Immature natural killer cell (primary cell): ENCODE measurements around the gene CXCR3. TPM values are rescaled to one million over a fixed set of nuclear protein-coding genes. Genes with fewer than 3 reads are reported as not detected.
"Not testable (repeated sequence)": the region's sequence is repeated elsewhere in the genome, so short reads cannot be mapped to it uniquely, and the experiment has no call there.

ENCODE experiments used
- DNase-seq, 3 donors: peaks; one replicate each; pipeline ENCODE4 v3.0.0; 2022; ENCODE audit warnings: mixed read lengths in 1 of 3
- H3K27ac Mint-ChIP-seq, 6 donors: one replicate each; pipeline ENCODE4 v1.8.0; 2020; ENCODE audit warnings: mixed read lengths in 6 of 6, mild to moderate bottlenecking in 5 of 6, inconsistent platforms in 4 of 6, moderate library complexity in 3 of 6
- H3K27me3 Mint-ChIP-seq, 3 donors: one replicate each; pipeline ENCODE4 v1.8.0; 2020 to 2021; ENCODE audit warnings: low read depth in 3 of 3, mild to moderate bottlenecking in 3 of 3, mixed read lengths in 3 of 3, moderate library complexity in 3 of 3, inconsistent platforms in 1 of 3
- H3K36me3 Mint-ChIP-seq, 3 donors: one replicate each; pipeline ENCODE4 v1.8.0; 2020; ENCODE audit warnings: mixed read lengths in 3 of 3, inconsistent platforms in 2 of 3, mild to moderate bottlenecking in 2 of 3
- H3K4me1 Mint-ChIP-seq, 2 donors: one replicate each; pipeline ENCODE4 v1.8.0; 2020; ENCODE audit warnings: inconsistent platforms in 2 of 2, mild to moderate bottlenecking in 2 of 2, mixed read lengths in 2 of 2, moderate library complexity in 1 of 2
- H3K4me3 Mint-ChIP-seq, 5 donors: one replicate each; pipeline ENCODE4 v1.8.0; 2020; ENCODE audit warnings: mild to moderate bottlenecking in 5 of 5, mixed read lengths in 5 of 5, inconsistent platforms in 3 of 5, moderate library complexity in 3 of 5
- H3K9me3 Mint-ChIP-seq, 6 donors: one replicate each; pipeline ENCODE4 v1.8.0; 2020; ENCODE audit warnings: mild to moderate bottlenecking in 6 of 6, mixed read lengths in 6 of 6, inconsistent platforms in 4 of 6, moderate library complexity in 3 of 6
- polyA plus RNA-seq, 3 donors: library from polyadenylated mRNA; unstranded; fragments of 300-500 nt; fragmentation: Illumina TruSeq; gene quantifications; one replicate each; pipeline ENCODE4 v1.2.3, GENCODE V29; 2021

The CXCR3 gene
- polyA plus RNA-seq, 3 donors from 2014 or later: 31.1 to 108 (median 34.3) TPM

- Mint-ChIP-seq H3K4me1 (peaks cover 5 to 14% of the 10 kb centered on the region in 2 donors), H3K27ac (no peak overlapping the region), H3K36me3 (no peaks in the 10 kb centered on the region), H3K27me3 (peaks cover 4 to 24% (median 6%) of the 10 kb centered on the region in 3 donors), H3K9me3 (no peaks in the 10 kb centered on the region), H3K4me3 (no peak overlapping the region)
- DNase-seq: no peak
These were observed 39.0 kb upstream of the CXCR3 start for GRCh38 chrX:71657267-71657666.

GRCh38 chrX:71653344-71653743 lies 35.0 kb upstream of the CXCR3 start:
- H3K27me3 Mint-ChIP-seq: peaks cover under 1 to 15% (median 5%) of the 10 kb centered on the region in 3 donors
- peaks cover 0 to 3% of the 10 kb centered on the region in 2 donors for H3K4me1 Mint-ChIP-seq
- DNase-seq: no peak
- H3K4me3 Mint-ChIP-seq: no peak overlapping the region
- no peaks in the 10 kb centered on the region for H3K9me3 Mint-ChIP-seq
- no peak overlapping the region for H3K27ac Mint-ChIP-seq
- no peaks in the 10 kb centered on the region for H3K36me3 Mint-ChIP-seq

- Mint-ChIP-seq H3K4me1 (peaks cover 0 to 3% of the 10 kb centered on the region in 2 donors), H3K4me3 (no peak overlapping the region), H3K36me3 (no peaks in the 10 kb centered on the region), H3K9me3 (no peaks in the 10 kb centered on the region), H3K27me3 (peaks cover 0 to 16% (median 6%) of the 10 kb centered on the region in 3 donors), H3K27ac (peak overlapping the region in 1 of 6 donors; percentile 25)
- peak; percentile 47 to 59 (median 59) for DNase-seq
These were observed 34.1 kb upstream of the CXCR3 start for GRCh38 chrX:71652405-71652804.

- Mint-ChIP-seq H3K4me3 (no peak overlapping the region), H3K36me3 (no peaks in the 10 kb centered on the region), H3K4me1 (peaks cover 0 to 3% of the 10 kb centered on the region in 2 donors), H3K27ac (peak overlapping the region in 1 of 6 donors; percentile 31), H3K27me3 (peaks cover under 1 to 13% (median 5%) of the 10 kb centered on the region in 3 donors), H3K9me3 (no peaks in the 10 kb centered on the region)
- peak in 2 of 3 donors; percentile 30 to 32 for DNase-seq
These were observed 32.1 kb upstream of the CXCR3 start for GRCh38 chrX:71650333-71650969.

- not testable (repeated sequence) for H3K36me3 Mint-ChIP-seq, H3K27me3 Mint-ChIP-seq, H3K4me3 Mint-ChIP-seq, H3K4me1 Mint-ChIP-seq, H3K9me3 Mint-ChIP-seq, H3K27ac Mint-ChIP-seq, DNase-seq
These were observed 26.1 kb upstream of the CXCR3 start for GRCh38 chrX:71644406-71644805.

GRCh38 chrX:71640002-71640401 lies 21.7 kb upstream of the CXCR3 start:
- Mint-ChIP-seq H3K4me1 (no peaks in the 10 kb centered on the region), H3K36me3 (no peaks in the 10 kb centered on the region), H3K27me3 (no peaks in the 10 kb centered on the region), H3K27ac (no peak overlapping the region), H3K9me3 (no peaks in the 10 kb centered on the region), H3K4me3 (no peak overlapping the region)
- no peak for DNase-seq

- no peaks in the 10 kb centered on the region for H3K9me3 Mint-ChIP-seq
- no peak for DNase-seq
These were observed 20.1 kb upstream of the CXCR3 start for GRCh38 chrX:71638409-71638808.

GRCh38 chrX:71637848-71638247 lies 19.5 kb upstream of the CXCR3 start:
- no peaks in the 10 kb centered on the region for H3K9me3 Mint-ChIP-seq
- no peak for DNase-seq
- H3K36me3 Mint-ChIP-seq: no peaks in the 10 kb centered on the region
- no peak overlapping the region for H3K27ac Mint-ChIP-seq
- H3K27me3 Mint-ChIP-seq: peaks cover 0 to 1% (median 1%) of the 10 kb centered on the region in 3 donors
- no peaks in the 10 kb centered on the region for H3K4me1 Mint-ChIP-seq
- no peak overlapping the region for H3K4me3 Mint-ChIP-seq

More at GRCh38 chrX:71638409-71638808, 20.1 kb upstream of the CXCR3 start:
- Mint-ChIP-seq H3K27me3 (peaks cover 0 to 1% (median 1%) of the 10 kb centered on the region in 3 donors), H3K27ac (no peak overlapping the region), H3K4me1 (no peaks in the 10 kb centered on the region), H3K4me3 (no peak overlapping the region), H3K36me3 (no peaks in the 10 kb centered on the region)

- no peaks in the 10 kb centered on the region for H3K4me1 Mint-ChIP-seq
- no peak for DNase-seq
- no peak overlapping the region for H3K4me3 Mint-ChIP-seq
- no peak overlapping the region for H3K27ac Mint-ChIP-seq
- no peaks in the 10 kb centered on the region for H3K36me3 Mint-ChIP-seq
- H3K27me3 Mint-ChIP-seq: peaks cover 0 to 1% (median 1%) of the 10 kb centered on the region in 3 donors
- H3K9me3 Mint-ChIP-seq: no peaks in the 10 kb centered on the region
These were observed 18.9 kb upstream of the CXCR3 start for GRCh38 chrX:71637253-71637618.

- H3K9me3 Mint-ChIP-seq: no peaks in the 10 kb centered on the region
- DNase-seq: no peak
- no peaks in the 10 kb centered on the region for H3K36me3 Mint-ChIP-seq
- no peak overlapping the region for H3K4me3 Mint-ChIP-seq
- H3K27me3 Mint-ChIP-seq: peaks cover 0 to 1% (median 1%) of the 10 kb centered on the region in 3 donors
- H3K27ac Mint-ChIP-seq: no peak overlapping the region
- no peaks in the 10 kb centered on the region for H3K4me1 Mint-ChIP-seq
These were observed 18.3 kb upstream of the CXCR3 start for GRCh38 chrX:71636438-71637252.

GRCh38 chrX:71634366-71634765 lies 16.1 kb upstream of the CXCR3 start:
- H3K27ac Mint-ChIP-seq: no peak overlapping the region
- H3K27me3 Mint-ChIP-seq: peaks cover 0 to 1% (median 1%) of the 10 kb centered on the region in 3 donors
- no peaks in the 10 kb centered on the region for H3K4me1 Mint-ChIP-seq
- no peak overlapping the region for H3K4me3 Mint-ChIP-seq
- no peaks in the 10 kb centered on the region for H3K36me3 Mint-ChIP-seq
- no peak for DNase-seq
- no peaks in the 10 kb centered on the region for H3K9me3 Mint-ChIP-seq

GRCh38 chrX:71632923-71633657 lies 14.8 kb upstream of the CXCR3 start:
- Mint-ChIP-seq H3K27me3 (peaks cover 0 to 1% (median 1%) of the 10 kb centered on the region in 3 donors), H3K27ac (no peak overlapping the region), H3K4me3 (no peak overlapping the region), H3K4me1 (no peaks in the 10 kb centered on the region), H3K9me3 (no peaks in the 10 kb centered on the region), H3K36me3 (no peaks in the 10 kb centered on the region)
- DNase-seq: no peak

GRCh38 chrX:71629467-71629866 lies 11.2 kb upstream of the CXCR3 start:
- Mint-ChIP-seq H3K4me1 (peaks cover 6 to 8% of the 10 kb centered on the region in 2 donors), H3K4me3 (no peak overlapping the region), H3K27ac (no peak overlapping the region), H3K36me3 (no peaks in the 10 kb centered on the region), H3K27me3 (peaks cover 0 to 1% (median 1%) of the 10 kb centered on the region in 3 donors), H3K9me3 (no peaks in the 10 kb centered on the region)
- DNase-seq: no peak
